Measurements from ENCODE around the gene VPS8. TPM values are rescaled to one million over a fixed set of nuclear protein-coding genes. Genes with fewer than 3 reads are reported as not detected.

The VPS8 gene
- total RNA-seq, 3 donors from 2014 or later (not counting 1 experiment from before 2014, with no cell fraction given): 89.3 to 127 (median 115) TPM

GRCh38 chr3:185046603-185047002 is 234.6 kb downstream of the VPS8 start:
- WGBS (ENCODE audit: insufficient coverage): 97% methylated on average over 4 of the region's 4 CpGs
- Histone ChIP-seq H3K36me3 (ENCODE audit: control insufficient read depth, insufficient read depth, low read length) (peaks cover 29% of the 10 kb centered on the region), H3K4me3 (ENCODE audit: low read length) (no peak overlapping the region), H3K27ac (ENCODE audit: low read length) (no peak overlapping the region), H3K27me3 (ENCODE audit: control insufficient read depth, insufficient read depth, low read length) (no peaks in the 10 kb centered on the region), H3K9me3 (ENCODE audit: control insufficient read depth, insufficient read depth, low read length) (no peaks in the 10 kb centered on the region), H3K4me1 (ENCODE audit: control insufficient read depth, insufficient read depth, low read length) (no peaks in the 10 kb centered on the region)
- Mint-ChIP-seq H3K4me1 (peaks cover 0 to 9% of the 10 kb centered on the region in 2 donors), H3K27me3 (ENCODE audit: low read depth in 2 of 2) (no peaks in the 10 kb centered on the region), H3K4me3 (no peak overlapping the region), H3K36me3 (peaks cover 15% of the 10 kb centered on the region), H3K27ac (no peak overlapping the region), H3K9me3 (no peaks in the 10 kb centered on the region)
- ATAC-seq (no peak), DNase-seq (no peak)
- TF ChIP-seq CTCF (IDR thresholded peaks at IDR 0.05): no peak
- intact Hi-C loops (cut with micrococcal nuclease): no loop called here

- Mint-ChIP-seq H3K27ac (peak overlapping the region in 1 of 2 donors; percentile 52), H3K27me3 (ENCODE audit: low read depth in 2 of 2) (no peaks in the 10 kb centered on the region), H3K36me3 (peaks cover 36% of the 10 kb centered on the region), H3K9me3 (no peaks in the 10 kb centered on the region), H3K4me3 (no peak overlapping the region), H3K4me1 (peaks cover 0 to 7% of the 10 kb centered on the region in 2 donors)
- H3K27ac ChIP-seq (ENCODE audit: low read length): no peak overlapping the region
- H3K9me3 ChIP-seq (ENCODE audit: control insufficient read depth, insufficient read depth, low read length): no peaks in the 10 kb centered on the region
- WGBS (ENCODE audit: insufficient coverage): 98% methylated on average over 4 of the region's 4 CpGs
- TF ChIP-seq CTCF (IDR thresholded peaks at IDR 0.05): no peak
- H3K4me1 ChIP-seq (ENCODE audit: control insufficient read depth, insufficient read depth, low read length): no peaks in the 10 kb centered on the region
- H3K27me3 ChIP-seq (ENCODE audit: control insufficient read depth, insufficient read depth, low read length): no peaks in the 10 kb centered on the region
- DNase-seq: no peak
- ATAC-seq: no peak
- H3K36me3 ChIP-seq (ENCODE audit: control insufficient read depth, insufficient read depth, low read length): peaks cover 57% of the 10 kb centered on the region
- intact Hi-C loops (cut with micrococcal nuclease): no loop called here
- H3K4me3 ChIP-seq (ENCODE audit: low read length): no peak overlapping the region
Measured at GRCh38 chr3:185049710-185050109, 237.7 kb downstream of the VPS8 start.

DNA sequence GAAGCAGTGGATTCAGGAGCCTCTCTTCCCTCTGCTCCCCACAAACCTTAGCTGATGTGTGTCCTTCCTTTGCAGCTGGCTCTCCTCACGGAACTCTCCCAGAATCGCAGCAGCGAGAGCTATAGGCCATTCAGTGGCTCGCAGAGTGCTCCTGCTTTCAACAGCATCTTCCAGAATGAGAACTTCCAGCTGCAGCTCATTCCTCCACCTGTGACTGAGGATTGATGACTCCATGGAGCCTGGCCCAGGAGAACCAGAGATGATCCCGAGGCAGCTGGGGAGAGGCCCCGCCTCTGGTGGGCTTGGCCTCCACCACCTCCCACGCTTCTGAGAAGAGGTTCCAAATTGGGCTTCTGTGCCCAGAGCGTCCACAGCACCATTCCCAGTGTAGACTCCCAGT is 239.8 kb downstream of the VPS8 start:
- no peak overlapping the region for H3K4me3 Mint-ChIP-seq
- 96% methylated on average over 8 of the region's 8 CpGs for WGBS (ENCODE audit: insufficient coverage)
- peaks cover 2 to 8% of the 10 kb centered on the region in 2 donors for H3K9me3 Mint-ChIP-seq
- intact Hi-C loops (cut with micrococcal nuclease): no loop called here
- TF ChIP-seq CTCF (IDR thresholded peaks at IDR 0.05): no peak
- Histone ChIP-seq H3K9me3 (ENCODE audit: control insufficient read depth, insufficient read depth, low read length) (no peaks in the 10 kb centered on the region), H3K4me3 (ENCODE audit: low read length) (no peak overlapping the region), H3K4me1 (ENCODE audit: control insufficient read depth, insufficient read depth, low read length) (no peaks in the 10 kb centered on the region), H3K27ac (ENCODE audit: low read length) (no peak overlapping the region), H3K36me3 (ENCODE audit: control insufficient read depth, insufficient read depth, low read length) (peaks cover 59% of the 10 kb centered on the region), H3K27me3 (ENCODE audit: control insufficient read depth, insufficient read depth, low read length) (no peaks in the 10 kb centered on the region)
- ATAC-seq (no peak), DNase-seq (no peak)
- no peaks in the 10 kb centered on the region for H3K27me3 Mint-ChIP-seq (ENCODE audit: low read depth in 2 of 2)
- no peak overlapping the region for H3K27ac Mint-ChIP-seq
- peaks cover 53% of the 10 kb centered on the region for H3K36me3 Mint-ChIP-seq
- peaks cover 0 to 4% of the 10 kb centered on the region in 2 donors for H3K4me1 Mint-ChIP-seq

GRCh38 chr3:185052631-185053030 is 240.7 kb downstream of the VPS8 start:
- peaks cover 59% of the 10 kb centered on the region for H3K36me3 ChIP-seq (ENCODE audit: control insufficient read depth, insufficient read depth, low read length)
- ATAC-seq (no peak), DNase-seq (no peak)
- H3K4me1 ChIP-seq (ENCODE audit: control insufficient read depth, insufficient read depth, low read length): no peaks in the 10 kb centered on the region
- Mint-ChIP-seq H3K4me3 (no peak overlapping the region), H3K27me3 (ENCODE audit: low read depth in 2 of 2) (no peaks in the 10 kb centered on the region), H3K4me1 (no peaks in the 10 kb centered on the region), H3K36me3 (peaks cover 60% of the 10 kb centered on the region), H3K27ac (no peak overlapping the region), H3K9me3 (peaks cover 5 to 8% of the 10 kb centered on the region in 2 donors)
- 95% methylated on average over 5 of the region's 6 CpGs for WGBS (ENCODE audit: insufficient coverage)
- H3K27ac ChIP-seq (ENCODE audit: low read length): no peak overlapping the region
- no peak for TF ChIP-seq CTCF (IDR thresholded peaks at IDR 0.05)
- no peak overlapping the region for H3K4me3 ChIP-seq (ENCODE audit: low read length)
- intact Hi-C loops (cut with micrococcal nuclease): no loop called here
- H3K9me3 ChIP-seq (ENCODE audit: control insufficient read depth, insufficient read depth, low read length): peaks cover 4% of the 10 kb centered on the region
- no peaks in the 10 kb centered on the region for H3K27me3 ChIP-seq (ENCODE audit: control insufficient read depth, insufficient read depth, low read length)

All from natural killer cell (primary cell).